ENCODE results near the gene RNASE9. TPM values are rescaled to one million over a fixed set of nuclear protein-coding genes. Genes with fewer than 3 reads are reported as not detected.
"Not testable (repeated sequence)": the region's sequence is repeated elsewhere in the genome, so short reads cannot be mapped to it uniquely, and the experiment has no call there.

The RNASE9 gene
- total and polyA plus RNA-seq, 9 of the 15 experiments (the other 6 are each of a cell fraction or from before 2014, with no cell fraction given) = not detected

DNA sequence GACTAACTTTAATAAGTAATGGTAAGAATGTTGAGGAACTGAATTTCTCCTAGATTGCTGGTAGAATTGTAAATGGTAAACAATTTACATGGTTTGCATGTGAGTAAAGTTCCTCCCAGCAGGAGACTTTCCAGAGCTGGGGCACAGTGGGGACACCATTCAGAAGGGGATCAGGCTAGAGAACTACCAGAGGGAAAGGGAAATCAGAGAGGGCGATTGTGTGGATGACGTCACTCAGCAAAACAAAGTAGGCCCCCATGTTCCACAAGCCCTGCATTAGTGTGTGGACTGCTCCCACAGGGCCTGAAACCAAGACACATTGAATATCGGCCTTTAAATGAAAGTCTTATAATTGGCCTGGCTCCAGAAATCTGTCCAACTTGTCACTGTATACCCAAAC lies 17.5 kb upstream of the RNASE9 start (continued):
- TF ChIP-seq PURB (CRISPR knock-in tag; IDR thresholded peaks at IDR 0.05; ENCODE audit: low read depth) (no peak), SRSF9 (IDR thresholded peaks at IDR 0.05; ENCODE audit: borderline replicate concordance, low read depth, low read length) (no peak)
- TF ChIP-seq, protein P1, sequence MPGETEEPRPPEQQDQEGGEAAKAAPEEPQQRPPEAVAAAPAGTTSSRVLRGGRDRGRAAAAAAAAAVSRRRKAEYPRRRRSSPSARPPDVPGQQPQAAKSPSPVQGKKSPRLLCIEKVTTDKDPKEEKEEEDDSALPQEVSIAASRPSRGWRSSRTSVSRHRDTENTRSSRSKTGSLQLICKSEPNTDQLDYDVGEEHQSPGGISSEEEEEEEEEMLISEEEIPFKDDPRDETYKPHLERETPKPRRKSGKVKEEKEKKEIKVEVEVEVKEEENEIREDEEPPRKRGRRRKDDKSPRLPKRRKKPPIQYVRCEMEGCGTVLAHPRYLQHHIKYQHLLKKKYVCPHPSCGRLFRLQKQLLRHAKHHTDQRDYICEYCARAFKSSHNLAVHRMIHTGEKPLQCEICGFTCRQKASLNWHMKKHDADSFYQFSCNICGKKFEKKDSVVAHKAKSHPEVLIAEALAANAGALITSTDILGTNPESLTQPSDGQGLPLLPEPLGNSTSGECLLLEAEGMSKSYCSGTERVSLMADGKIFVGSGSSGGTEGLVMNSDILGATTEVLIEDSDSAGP (CRISPR knock-in tag; IDR thresholded peaks at IDR 0.05) = no peak

DNA sequence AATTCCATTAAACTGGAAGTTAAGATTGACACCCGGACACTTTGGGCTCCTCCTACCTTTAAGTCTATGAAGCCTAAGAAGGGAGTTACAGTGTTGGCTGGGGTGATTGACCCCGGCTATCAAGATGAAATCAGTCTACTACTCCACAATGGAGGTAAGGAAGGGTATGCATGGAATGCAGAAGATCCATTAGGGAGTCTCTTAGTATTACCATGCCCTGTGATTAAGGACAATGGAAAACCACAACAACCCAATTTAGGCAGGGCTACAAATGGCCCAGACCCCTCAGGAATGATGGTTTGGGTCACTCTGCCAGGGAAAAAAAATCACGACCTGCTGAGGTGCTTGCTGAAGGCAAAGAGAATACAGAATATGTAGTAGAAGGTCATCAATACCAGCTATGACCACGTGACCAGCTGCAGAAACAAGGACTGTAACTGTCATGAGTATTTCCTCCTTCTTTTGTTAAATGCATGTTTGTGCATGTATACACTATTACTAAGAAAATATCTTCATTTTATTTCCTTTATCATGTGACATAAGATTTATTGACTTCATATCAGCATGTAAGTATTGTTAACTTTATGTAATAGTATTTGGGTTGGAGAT lies 11.6 kb upstream of the RNASE9 start:
- H3K9me1 ChIP-seq (ENCODE audit: control insufficient read depth, insufficient read depth, low read length); H3K27ac ChIP-seq (ENCODE audit: extremely low read depth, low read depth, low read length); POLR2A ChIA-PET; H3K9me3 ChIP-seq (replicated peaks; ENCODE audit: control insufficient read depth, insufficient read depth, low read depth, low read length); H2AFZ ChIP-seq (ENCODE audit: low read depth, low read length); ATAC-seq; CTCF ChIA-PET (ENCODE audit: low intra/inter-chr PET ratio); DNase-seq (ENCODE audit: extremely low read depth in 1 of 4, low spot score in 3 of 4); H3K4me3 ChIP-seq; BruUV-seq (replicated peaks); H3K4me1 ChIP-seq (replicated peaks in 1 of 2; ENCODE audit: control insufficient read depth in 2 of 2, insufficient read depth in 2 of 2, low read length in 2 of 2); H3K36me3 ChIP-seq (ENCODE audit: control insufficient read depth, insufficient read depth, low read length); in situ Hi-C loops (cut with MboI); H4K20me1 ChIP-seq (replicated peaks; ENCODE audit: control insufficient read depth, insufficient read depth, low read length); intact Hi-C loops (cut with micrococcal nuclease); FAIRE-seq; H3K4me2 ChIP-seq (ENCODE audit: insufficient read depth, low read length); H3K27me3 ChIP-seq (ENCODE audit: control insufficient read depth in 2 of 2, insufficient read depth in 2 of 2, low read length in 2 of 2); H3K79me2 ChIP-seq (ENCODE audit: control insufficient read depth, insufficient read depth, low read length); H3K9ac ChIP-seq (ENCODE audit: insufficient read depth in 1 of 2, low read depth in 2 of 2, low read length in 2 of 2): not testable (repeated sequence)
- TF ChIP-seq, protein P2, sequence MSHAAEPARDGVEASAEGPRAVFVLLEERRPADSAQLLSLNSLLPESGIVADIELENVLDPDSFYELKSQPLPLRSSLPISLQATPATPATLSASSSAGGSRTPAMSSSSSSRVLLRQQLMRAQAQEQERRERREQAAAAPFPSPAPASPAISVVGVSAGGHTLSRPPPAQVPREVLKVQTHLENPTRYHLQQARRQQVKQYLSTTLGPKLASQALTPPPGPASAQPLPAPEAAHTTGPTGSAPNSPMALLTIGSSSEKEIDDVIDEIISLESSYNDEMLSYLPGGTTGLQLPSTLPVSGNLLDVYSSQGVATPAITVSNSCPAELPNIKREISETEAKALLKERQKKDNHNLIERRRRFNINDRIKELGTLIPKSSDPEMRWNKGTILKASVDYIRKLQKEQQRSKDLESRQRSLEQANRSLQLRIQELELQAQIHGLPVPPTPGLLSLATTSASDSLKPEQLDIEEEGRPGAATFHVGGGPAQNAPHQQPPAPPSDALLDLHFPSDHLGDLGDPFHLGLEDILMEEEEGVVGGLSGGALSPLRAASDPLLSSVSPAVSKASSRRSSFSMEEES (CRISPR knock-in tag; IDR thresholded peaks at IDR 0.05) = peak; percentile 47
- TF ChIP-seq, protein P3, sequence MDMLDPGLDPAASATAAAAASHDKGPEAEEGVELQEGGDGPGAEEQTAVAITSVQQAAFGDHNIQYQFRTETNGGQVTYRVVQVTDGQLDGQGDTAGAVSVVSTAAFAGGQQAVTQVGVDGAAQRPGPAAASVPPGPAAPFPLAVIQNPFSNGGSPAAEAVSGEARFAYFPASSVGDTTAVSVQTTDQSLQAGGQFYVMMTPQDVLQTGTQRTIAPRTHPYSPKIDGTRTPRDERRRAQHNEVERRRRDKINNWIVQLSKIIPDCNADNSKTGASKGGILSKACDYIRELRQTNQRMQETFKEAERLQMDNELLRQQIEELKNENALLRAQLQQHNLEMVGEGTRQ (CRISPR knock-in tag; IDR thresholded peaks at IDR 0.05) = peak; percentile 21; the same call in 1 of the 2 replicates
- TF ChIP-seq RAD51 (IDR thresholded peaks at IDR 0.05; ENCODE audit: borderline replicate concordance, low read depth) = peak; percentile 53; the same call in 1 of the 2 replicates
- 29% methylated on average over 3 of the region's 4 CpGs for WGBS (ENCODE audit: insufficient coverage, low coverage, missing lambda C conversion rate)
